Loucy (cell line): ENCODE data around the gene MBD4.
A peak's percentile ranks its signal among the peaks of the same experiment; 100 is the strongest.

Experiments used
- H2AFZ ChIP-seq: fragments of 200-600 bp; sonication (generic); 2 replicates; pipeline ENCODE4 v1.6.0; 2016; ENCODE audit warnings: antibody characterized with exemption, mild to moderate bottlenecking, low read length, moderate library complexity
- H3F3A ChIP-seq: fragments of 200-600 bp; 2 replicates; pipeline ENCODE4 v1.6.0; 2016; ENCODE audit warnings: antibody characterized with exemption, low read depth, mild to moderate bottlenecking
- H3K27me3 ChIP-seq: fragments of 200-600 bp; sonication (generic); 2 replicates; pipeline ENCODE4 v1.6.1; 2014; ENCODE audit warnings: low read length, mild to moderate bottlenecking; ENCODE audit not compliant: insufficient read depth, poor library complexity, severe bottlenecking
- H3K36me3 ChIP-seq: fragments of 200-600 bp; sonication (generic); 2 replicates; pipeline ENCODE4 v1.6.1; 2016; ENCODE audit warnings: low read length; ENCODE audit not compliant: insufficient read depth
- H3K4me1 ChIP-seq: fragments of 200-600 bp; sonication (generic); 2 replicates; pipeline ENCODE4 v1.5.1; 2014; ENCODE audit warnings: low read length, mild to moderate bottlenecking; ENCODE audit not compliant: insufficient read depth, poor library complexity, severe bottlenecking
- H3K4me2 ChIP-seq: fragments of 200-600 bp; sonication (generic); 2 replicates; pipeline ENCODE4 v1.6.0; 2014; ENCODE audit warnings: antibody characterized with exemption, low read length, low read depth, mild to moderate bottlenecking; ENCODE audit not compliant: poor library complexity, severe bottlenecking
- H3K4me3 ChIP-seq: fragments of 200-600 bp; sonication (generic); 2 replicates; pipeline ENCODE4 v1.5.1; 2014; ENCODE audit warnings: low read length, mild to moderate bottlenecking, mixed read lengths; ENCODE audit not compliant: poor library complexity, severe bottlenecking
- H3K79me2 ChIP-seq: fragments of 200-600 bp; sonication (generic); 2 replicates; pipeline ENCODE4 v1.6.1; 2014; ENCODE audit warnings: low read length; ENCODE audit not compliant: insufficient read depth
- H3K9ac ChIP-seq: fragments of 200-600 bp; sonication (generic); 2 replicates; pipeline ENCODE4 v1.6.0; 2014; ENCODE audit warnings: mild to moderate bottlenecking, low read depth, low read length, moderate library complexity; ENCODE audit not compliant: poor library complexity, severe bottlenecking
- H3K9me2 ChIP-seq: fragments of 200-600 bp; sonication (generic); replicated peaks from 2 replicates; pipeline ENCODE4 v1.6.1; 2016; ENCODE audit warnings: low read depth, low read length, mixed read lengths
- H3K9me3 ChIP-seq: fragments of 200-600 bp; sonication (generic); 2 replicates; pipeline ENCODE4 v1.6.1; 2014; ENCODE audit warnings: mild to moderate bottlenecking, antibody characterized with exemption, low read length, low read depth; ENCODE audit not compliant: insufficient read depth
- H4K20me1 ChIP-seq: fragments of 200-600 bp; sonication (generic); 2 replicates; pipeline ENCODE4 v1.6.0; 2014; ENCODE audit warnings: antibody characterized with exemption, low read length, mild to moderate bottlenecking; ENCODE audit not compliant: insufficient read depth, poor library complexity, severe bottlenecking
- CTCF ChIP-seq: fragments of 200-600 bp; sonication (generic); conservative IDR thresholded peaks from 2 replicates; pipeline ENCODE4 v1.5.1; 2014; ENCODE audit warnings: mild to moderate bottlenecking, antibody characterized with exemption, low read length
- EZH2phosphoT487 ChIP-seq: fragments of 200-600 bp; IDR thresholded peaks from 2 replicates; pipeline ENCODE4 v1.6.1; 2018; ENCODE audit warnings: antibody characterized with exemption, mild to moderate bottlenecking, moderate library complexity, borderline replicate concordance

The MBD4 gene

GRCh38 chr3:129463094-129463493 lies 23.3 kb upstream of the MBD4 start:
- H3F3A ChIP-seq: no peaks in the 10 kb centered on the region
- peaks cover 5% of the 10 kb centered on the region; the same call in 1 of the 2 replicates for H3K36me3 ChIP-seq
- H3K4me2 ChIP-seq: no peak overlapping the region
- no peaks in the 10 kb centered on the region for H3K9me2 ChIP-seq
- H2AFZ ChIP-seq: no peak overlapping the region
- H3K4me3 ChIP-seq: no peak overlapping the region
- H3K27me3 ChIP-seq: no peaks in the 10 kb centered on the region
- H3K9ac ChIP-seq: no peak overlapping the region
- H3K79me2 ChIP-seq: no peaks in the 10 kb centered on the region
- TF ChIP-seq EZH2phosphoT487: no peak
- TF ChIP-seq CTCF: no peak
- no peaks in the 10 kb centered on the region for H3K9me3 ChIP-seq
- H4K20me1 ChIP-seq: no peaks in the 10 kb centered on the region
- peaks cover 23% of the 10 kb centered on the region for H3K4me1 ChIP-seq

- no peaks in the 10 kb centered on the region for H3F3A ChIP-seq
- peaks cover 5% of the 10 kb centered on the region; the same call in 1 of the 2 replicates for H3K36me3 ChIP-seq
- H3K4me2 ChIP-seq: no peak overlapping the region
- peaks cover 23% of the 10 kb centered on the region for H3K4me1 ChIP-seq
- H3K9ac ChIP-seq: no peak overlapping the region
- H3K27me3 ChIP-seq: no peaks in the 10 kb centered on the region
- no peak overlapping the region for H2AFZ ChIP-seq
- H3K9me2 ChIP-seq: no peaks in the 10 kb centered on the region
- no peak overlapping the region for H3K4me3 ChIP-seq
- no peaks in the 10 kb centered on the region for H3K79me2 ChIP-seq
- no peaks in the 10 kb centered on the region for H4K20me1 ChIP-seq
- TF ChIP-seq CTCF (no peak), EZH2phosphoT487 (no peak)
- no peaks in the 10 kb centered on the region for H3K9me3 ChIP-seq
Measured at GRCh38 chr3:129462361-129462968, 22.7 kb upstream of the MBD4 start.

GRCh38 chr3:129461461-129462146 lies 21.9 kb upstream of the MBD4 start:
- no peak overlapping the region for H3K9ac ChIP-seq

More at GRCh38 chr3:129461461-129462146, 21.9 kb upstream of the MBD4 start:
- H4K20me1 ChIP-seq: no peaks in the 10 kb centered on the region
- peaks cover 23% of the 10 kb centered on the region for H3K4me1 ChIP-seq
- H3K9me2 ChIP-seq: no peaks in the 10 kb centered on the region
- TF ChIP-seq EZH2phosphoT487: no peak
- no peak for TF ChIP-seq CTCF
- no peaks in the 10 kb centered on the region for H3K79me2 ChIP-seq
- H3K4me3 ChIP-seq: no peak overlapping the region
- no peak overlapping the region for H2AFZ ChIP-seq
- peaks cover 5% of the 10 kb centered on the region; the same call in 1 of the 2 replicates for H3K36me3 ChIP-seq
- peak overlapping the region; percentile 45 for H3K4me2 ChIP-seq
- H3K27me3 ChIP-seq: no peaks in the 10 kb centered on the region
- H3F3A ChIP-seq: no peaks in the 10 kb centered on the region
- no peaks in the 10 kb centered on the region for H3K9me3 ChIP-seq
